Measurements from ENCODE around the gene ST8SIA1.

DNA sequence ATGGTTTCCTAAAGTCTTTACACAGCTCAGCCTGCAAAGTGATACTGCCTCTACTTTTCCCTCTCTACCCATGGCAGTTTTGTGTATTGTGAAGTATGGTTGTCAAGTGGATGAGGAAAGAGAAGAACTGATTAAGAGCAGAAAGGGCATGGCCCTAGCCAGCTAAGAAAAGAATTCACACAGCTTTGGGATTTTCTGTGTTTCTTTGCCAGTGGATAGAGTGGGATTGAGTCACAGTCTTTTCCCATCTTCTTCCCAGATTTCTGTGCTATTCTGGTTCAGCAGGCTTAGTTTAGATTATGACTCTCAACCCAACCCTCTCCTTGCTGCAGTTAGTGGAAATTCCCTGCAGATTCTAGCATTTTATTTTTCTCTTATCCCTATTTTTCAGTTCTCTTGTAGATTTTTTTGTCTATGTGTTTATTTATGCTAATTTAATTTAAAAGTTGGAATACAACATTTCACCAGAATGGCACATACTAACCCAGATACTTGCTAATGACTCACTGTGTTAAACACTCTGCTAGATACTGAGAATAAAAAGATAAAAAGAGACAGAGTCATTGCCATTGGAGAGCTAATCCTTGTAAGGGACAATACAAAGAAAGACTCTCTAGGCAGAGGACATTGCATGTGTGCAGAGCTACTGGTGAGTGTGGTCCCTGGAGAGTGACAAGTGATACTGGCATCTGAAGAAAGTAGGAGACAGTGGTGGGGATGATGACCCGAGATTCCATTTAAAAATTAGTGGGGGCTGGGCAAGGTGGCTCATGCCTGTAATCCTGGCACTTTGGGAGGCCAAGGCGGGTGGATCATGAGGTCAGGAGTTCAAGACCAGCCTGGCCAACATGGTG, 106.3 kb downstream of the ST8SIA1 start:
- TF ChIP-seq POLR2A (IDR thresholded peaks at IDR 0.05) = no peak
- TF ChIP-seq, protein P1, sequence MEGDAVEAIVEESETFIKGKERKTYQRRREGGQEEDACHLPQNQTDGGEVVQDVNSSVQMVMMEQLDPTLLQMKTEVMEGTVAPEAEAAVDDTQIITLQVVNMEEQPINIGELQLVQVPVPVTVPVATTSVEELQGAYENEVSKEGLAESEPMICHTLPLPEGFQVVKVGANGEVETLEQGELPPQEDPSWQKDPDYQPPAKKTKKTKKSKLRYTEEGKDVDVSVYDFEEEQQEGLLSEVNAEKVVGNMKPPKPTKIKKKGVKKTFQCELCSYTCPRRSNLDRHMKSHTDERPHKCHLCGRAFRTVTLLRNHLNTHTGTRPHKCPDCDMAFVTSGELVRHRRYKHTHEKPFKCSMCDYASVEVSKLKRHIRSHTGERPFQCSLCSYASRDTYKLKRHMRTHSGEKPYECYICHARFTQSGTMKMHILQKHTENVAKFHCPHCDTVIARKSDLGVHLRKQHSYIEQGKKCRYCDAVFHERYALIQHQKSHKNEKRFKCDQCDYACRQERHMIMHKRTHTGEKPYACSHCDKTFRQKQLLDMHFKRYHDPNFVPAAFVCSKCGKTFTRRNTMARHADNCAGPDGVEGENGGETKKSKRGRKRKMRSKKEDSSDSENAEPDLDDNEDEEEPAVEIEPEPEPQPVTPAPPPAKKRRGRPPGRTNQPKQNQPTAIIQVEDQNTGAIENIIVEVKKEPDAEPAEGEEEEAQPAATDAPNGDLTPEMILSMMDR (IDR thresholded peaks at IDR 0.05) = no peak
- TF ChIP-seq POLR2AphosphoS5 (IDR thresholded peaks at IDR 0.05) = no peak

All from suprapubic skin (tissue), 4 donors.